GM19463 (cell line): Measurements from ENCODE around the gene TOR1AIP2.
"Not testable (repeated sequence)": the region's sequence is repeated elsewhere in the genome, so short reads cannot be mapped to it uniquely, and the experiment has no call there.

Source experiments
- ATAC-seq: cut with Tn5 transposase; IDR thresholded peaks from one replicate; pipeline ENCODE4 v1.9.1; 2021; ENCODE audit warnings: mild to moderate bottlenecking, moderate library complexity; ENCODE audit not compliant: unreplicated experiment

TOR1AIP2 gene

GRCh38 chr1:179808503-179808902 lies 69.1 kb downstream of the TOR1AIP2 start:
- ATAC-seq = no peak

GRCh38 chr1:179807691-179808485 lies 69.7 kb downstream of the TOR1AIP2 start:
- no peak for ATAC-seq

- ATAC-seq = no peak
Observed at GRCh38 chr1:179807291-179807690, 70.3 kb downstream of the TOR1AIP2 start.

GRCh38 chr1:179806333-179806732 lies 71.3 kb downstream of the TOR1AIP2 start:
- no peak for ATAC-seq

- no peak for ATAC-seq
Observed at GRCh38 chr1:179805291-179806195, 72.1 kb downstream of the TOR1AIP2 start.

- not testable (repeated sequence) for ATAC-seq
Observed at GRCh38 chr1:179804417-179804816, 73.2 kb downstream of the TOR1AIP2 start.

- no peak for ATAC-seq
Observed at GRCh38 chr1:179803918-179804317, 73.7 kb downstream of the TOR1AIP2 start.

GRCh38 chr1:179803104-179803503 lies 74.5 kb downstream of the TOR1AIP2 start:
- ATAC-seq = no peak

- no peak for ATAC-seq
Observed at GRCh38 chr1:179800481-179800880, 77.1 kb downstream of the TOR1AIP2 start.

GRCh38 chr1:179798864-179799516 lies 78.6 kb downstream of the TOR1AIP2 start:
- ATAC-seq = no peak

- no peak for ATAC-seq
Observed at GRCh38 chr1:179798213-179798863, 79.3 kb downstream of the TOR1AIP2 start.

- ATAC-seq = no peak
Observed at GRCh38 chr1:179794669-179795068, 82.9 kb downstream of the TOR1AIP2 start.

- no peak for ATAC-seq
Observed at GRCh38 chr1:179794146-179794545, 83.5 kb downstream of the TOR1AIP2 start.

GRCh38 chr1:179793281-179793680 lies 84.3 kb downstream of the TOR1AIP2 start:
- ATAC-seq = no peak
